Measurements from ENCODE around the gene MLLT3. TPM values are rescaled to one million over a fixed set of nuclear protein-coding genes. Genes with fewer than 3 reads are reported as not detected.
"Not testable (repeated sequence)": the region's sequence is repeated elsewhere in the genome, so short reads cannot be mapped to it uniquely, and the experiment has no call there.

The MLLT3 gene
- polyA plus RNA-seq (2013, experiment 1 of 2) = 59.9 TPM
- polyA plus RNA-seq (2013, experiment 2 of 2) = 87.2 TPM

GRCh38 chr9:20622330-20623020 is at the start of gene MLLT3:
Gene MLLT3 (minus strand): TSS chr9:20622499.
- Histone ChIP-seq H3K9me3 (ENCODE audit: control insufficient read depth, low read length) (no peaks in the 10 kb centered on the region), H3K4me3 (ENCODE audit: extremely low read depth, insufficient read depth, low read length, poor library complexity, severe bottlenecking) (peak within 1 kb of the TSS; percentile 86), H3K4me1 (ENCODE audit: control insufficient read depth, insufficient read depth, low read length, poor library complexity, severe bottlenecking) (peaks cover 5% of the 10 kb centered on the region), H3K27ac (ENCODE audit: low read depth, low read length, severe bottlenecking) (peak within 1 kb of the TSS; percentile 88), H3K36me3 (ENCODE audit: control insufficient read depth, insufficient read depth, low read length) (no peaks in the 10 kb centered on the region)
- WGBS, 2 experiments (ENCODE audit: insufficient coverage in 2 of 2) = 0 to 1% methylated on average over 22 to 24 of the region's 41 CpGs

- no peak overlapping the region for H3K4me3 ChIP-seq (ENCODE audit: extremely low read depth, insufficient read depth, low read length, poor library complexity, severe bottlenecking)
- WGBS, 2 experiments (ENCODE audit: insufficient coverage in 2 of 2) = 90 to 92% methylated on average over 2 of the region's 4 CpGs
These were observed 49.3 kb upstream of the MLLT3 start for GRCh38 chr9:20671635-20672034.

GRCh38 chr9:20670395-20670794 is 48.1 kb upstream of the MLLT3 start:
- Histone ChIP-seq H3K4me1 (ENCODE audit: control insufficient read depth, insufficient read depth, low read length, poor library complexity, severe bottlenecking) (no peaks in the 10 kb centered on the region), H3K27ac (ENCODE audit: low read depth, low read length, severe bottlenecking) (no peak overlapping the region), H3K9me3 (ENCODE audit: control insufficient read depth, low read length) (no peaks in the 10 kb centered on the region), H3K36me3 (ENCODE audit: control insufficient read depth, insufficient read depth, low read length) (no peaks in the 10 kb centered on the region), H3K4me3 (ENCODE audit: extremely low read depth, insufficient read depth, low read length, poor library complexity, severe bottlenecking) (no peak overlapping the region)
- 80% methylated on average over 1 of the region's 6 CpGs; no CpG with 5 or more reads in 1 of the 2 experiments for WGBS, 2 experiments (ENCODE audit: insufficient coverage in 2 of 2)

More at GRCh38 chr9:20671635-20672034, 49.3 kb upstream of the MLLT3 start:
- Histone ChIP-seq H3K4me1 (ENCODE audit: control insufficient read depth, insufficient read depth, low read length, poor library complexity, severe bottlenecking) (no peaks in the 10 kb centered on the region), H3K36me3 (ENCODE audit: control insufficient read depth, insufficient read depth, low read length) (no peaks in the 10 kb centered on the region), H3K27ac (ENCODE audit: low read depth, low read length, severe bottlenecking) (no peak overlapping the region), H3K9me3 (ENCODE audit: control insufficient read depth, low read length) (no peaks in the 10 kb centered on the region)

- H3K4me3 ChIP-seq (ENCODE audit: extremely low read depth, insufficient read depth, low read length, poor library complexity, severe bottlenecking) = no peak overlapping the region
- H3K9me3 ChIP-seq (ENCODE audit: control insufficient read depth, low read length) = no peaks in the 10 kb centered on the region
- no peaks in the 10 kb centered on the region for H3K4me1 ChIP-seq (ENCODE audit: control insufficient read depth, insufficient read depth, low read length, poor library complexity, severe bottlenecking)
- H3K27ac ChIP-seq (ENCODE audit: low read depth, low read length, severe bottlenecking) = no peak overlapping the region
- no CpG with 5 or more reads among the region's 3 CpGs for WGBS, 2 experiments (ENCODE audit: insufficient coverage in 2 of 2)
- no peaks in the 10 kb centered on the region for H3K36me3 ChIP-seq (ENCODE audit: control insufficient read depth, insufficient read depth, low read length)
These were observed 42.2 kb upstream of the MLLT3 start for GRCh38 chr9:20664501-20664900.

GRCh38 chr9:20663133-20663532 is 40.8 kb upstream of the MLLT3 start:
- Histone ChIP-seq H3K4me1 (ENCODE audit: control insufficient read depth, insufficient read depth, low read length, poor library complexity, severe bottlenecking) (no peaks in the 10 kb centered on the region), H3K4me3 (ENCODE audit: extremely low read depth, insufficient read depth, low read length, poor library complexity, severe bottlenecking) (no peak overlapping the region), H3K36me3 (ENCODE audit: control insufficient read depth, insufficient read depth, low read length) (no peaks in the 10 kb centered on the region), H3K9me3 (ENCODE audit: control insufficient read depth, low read length) (no peaks in the 10 kb centered on the region), H3K27ac (ENCODE audit: low read depth, low read length, severe bottlenecking) (no peak overlapping the region)
- WGBS, 2 experiments (ENCODE audit: insufficient coverage in 2 of 2) = 76 to 93% methylated on average over 2 of the region's 2 CpGs

- 52 to 75% methylated on average over 3 of the region's 3 CpGs for WGBS, 2 experiments (ENCODE audit: insufficient coverage in 2 of 2)
- Histone ChIP-seq H3K27ac (ENCODE audit: low read depth, low read length, severe bottlenecking) (no peak overlapping the region), H3K36me3 (ENCODE audit: control insufficient read depth, insufficient read depth, low read length) (no peaks in the 10 kb centered on the region), H3K4me1 (ENCODE audit: control insufficient read depth, insufficient read depth, low read length, poor library complexity, severe bottlenecking) (no peaks in the 10 kb centered on the region), H3K9me3 (ENCODE audit: control insufficient read depth, low read length) (no peaks in the 10 kb centered on the region), H3K4me3 (ENCODE audit: extremely low read depth, insufficient read depth, low read length, poor library complexity, severe bottlenecking) (no peak overlapping the region)
These were observed 39.9 kb upstream of the MLLT3 start for GRCh38 chr9:20662156-20662555.

- WGBS, 2 experiments (ENCODE audit: insufficient coverage in 2 of 2) = 93 to 100% methylated on average over 2 of the region's 2 CpGs
- Histone ChIP-seq H3K27ac (ENCODE audit: low read depth, low read length, severe bottlenecking) (no peak overlapping the region), H3K9me3 (ENCODE audit: control insufficient read depth, low read length) (no peaks in the 10 kb centered on the region), H3K4me1 (ENCODE audit: control insufficient read depth, insufficient read depth, low read length, poor library complexity, severe bottlenecking) (no peaks in the 10 kb centered on the region), H3K4me3 (ENCODE audit: extremely low read depth, insufficient read depth, low read length, poor library complexity, severe bottlenecking) (peak overlapping the region; percentile 52), H3K36me3 (ENCODE audit: control insufficient read depth, insufficient read depth, low read length) (no peaks in the 10 kb centered on the region)
These were observed 37.2 kb upstream of the MLLT3 start for GRCh38 chr9:20659474-20659967.

GRCh38 chr9:20658677-20659473 is 36.6 kb upstream of the MLLT3 start:
- WGBS, 2 experiments (ENCODE audit: insufficient coverage in 2 of 2) = 61 to 84% methylated on average over 6 of the region's 13 CpGs
- H3K27ac ChIP-seq (ENCODE audit: low read depth, low read length, severe bottlenecking) = no peak overlapping the region
- H3K9me3 ChIP-seq (ENCODE audit: control insufficient read depth, low read length) = no peaks in the 10 kb centered on the region
- H3K36me3 ChIP-seq (ENCODE audit: control insufficient read depth, insufficient read depth, low read length) = no peaks in the 10 kb centered on the region
- peak overlapping the region; percentile 52 for H3K4me3 ChIP-seq (ENCODE audit: extremely low read depth, insufficient read depth, low read length, poor library complexity, severe bottlenecking)
- no peaks in the 10 kb centered on the region for H3K4me1 ChIP-seq (ENCODE audit: control insufficient read depth, insufficient read depth, low read length, poor library complexity, severe bottlenecking)

GRCh38 chr9:20658246-20658667 is 36.0 kb upstream of the MLLT3 start:
- not testable (repeated sequence) for H3K27ac ChIP-seq (ENCODE audit: low read depth, low read length, severe bottlenecking); H3K36me3 ChIP-seq (ENCODE audit: control insufficient read depth, insufficient read depth, low read length); H3K4me1 ChIP-seq (ENCODE audit: control insufficient read depth, insufficient read depth, low read length, poor library complexity, severe bottlenecking); H3K9me3 ChIP-seq (ENCODE audit: control insufficient read depth, low read length)
- peak overlapping the region; percentile 52 for H3K4me3 ChIP-seq (ENCODE audit: extremely low read depth, insufficient read depth, low read length, poor library complexity, severe bottlenecking)
- WGBS, 2 experiments (ENCODE audit: insufficient coverage in 2 of 2) = 8 to 22% methylated on average over 5 to 10 of the region's 27 CpGs

- no peak overlapping the region for H3K4me3 ChIP-seq (ENCODE audit: extremely low read depth, insufficient read depth, low read length, poor library complexity, severe bottlenecking)
- no peak overlapping the region for H3K27ac ChIP-seq (ENCODE audit: low read depth, low read length, severe bottlenecking)
- H3K4me1 ChIP-seq (ENCODE audit: control insufficient read depth, insufficient read depth, low read length, poor library complexity, severe bottlenecking) = no peaks in the 10 kb centered on the region
- no peaks in the 10 kb centered on the region for H3K36me3 ChIP-seq (ENCODE audit: control insufficient read depth, insufficient read depth, low read length)
- no peaks in the 10 kb centered on the region for H3K9me3 ChIP-seq (ENCODE audit: control insufficient read depth, low read length)
- 94 to 100% methylated on average over 2 of the region's 4 CpGs for WGBS, 2 experiments (ENCODE audit: insufficient coverage in 2 of 2)
These were observed 29.6 kb upstream of the MLLT3 start for GRCh38 chr9:20651939-20652338.

Measured in mesodermal cell (in vitro differentiated cells).